PC-3 (cell line): ENCODE data around the gene OBSL1. TPM values are rescaled to one million over a fixed set of nuclear protein-coding genes. Genes with fewer than 3 reads are reported as not detected.

Source experiments
- ATAC-seq: fragments of 200-7000 bp; cut with Tn5 transposase; 2 replicates; pipeline ENCODE4 v1.9.1; 2020; ENCODE audit warnings: mild to moderate bottlenecking, moderate library complexity
- BruUV-seq: library from RNA; stranded (reverse); fragments of 400-500 nt; replicated peaks from 2 replicates; lab custom pipeline; 2021; lab: Mats Ljungman, UMichigan
- CTCF ChIA-PET: fragments of 300-600 bp; sonication (Branson Sonifier 250); formaldehyde crosslinking; loops from one replicate; lab custom pipeline; 2022; ENCODE audit warnings: antibody characterized with exemption; lab: Charles Lee
- POLR2A ChIA-PET: fragments of 300-600 bp; sonication (Branson Sonifier 250); formaldehyde crosslinking; loops from one replicate; lab custom pipeline; 2022; ENCODE audit warnings: antibody characterized with exemption; ENCODE audit not compliant: unreplicated experiment; lab: Charles Lee
- DNase-seq: peaks from one replicate; pipeline ENCODE4 v3.0.0-alpha.2; 2015
- H2AFZ ChIP-seq: fragments of 300-600 bp; sonication (generic); 2 replicates; pipeline ENCODE4 v1.6.0; 2016; ENCODE audit warnings: antibody characterized with exemption, low read length
- H3F3A ChIP-seq: fragments of 300-600 bp; sonication (generic); one replicate; pipeline ENCODE4 v1.6.0; 2017; ENCODE audit warnings: antibody characterized with exemption, low read length, control low read depth, mild to moderate bottlenecking; ENCODE audit not compliant: unreplicated experiment
- H3K27ac ChIP-seq: fragments of 300-600 bp; sonication (generic); 2 replicates; pipeline ENCODE4 v1.5.1; 2016; ENCODE audit warnings: mild to moderate bottlenecking, low read length
- H3K27me3 ChIP-seq: fragments of 300-600 bp; sonication (generic); 2 replicates; pipeline ENCODE4 v1.6.1; 2016; ENCODE audit warnings: low read length, mixed read lengths
- H3K36me3 ChIP-seq: fragments of 300-600 bp; sonication (generic); 2 replicates; pipeline ENCODE4 v1.6.1; 2016; ENCODE audit warnings: low read depth, mixed run types, low read length, mixed read lengths
- H3K4me1 ChIP-seq: fragments of 300-600 bp; sonication (generic); 2 replicates; pipeline ENCODE4 v1.5.1; 2016; ENCODE audit warnings: low read length; ENCODE audit not compliant: insufficient read depth
- H3K4me2 ChIP-seq: fragments of 300-600 bp; sonication (generic); 2 replicates; pipeline ENCODE4 v1.6.0; 2016; ENCODE audit warnings: low read length
- H3K4me3 ChIP-seq: fragments of 300-600 bp; sonication (generic); 2 replicates; pipeline ENCODE4 v1.5.1; 2016; ENCODE audit warnings: mild to moderate bottlenecking, low read length, mixed read lengths
- H3K79me2 ChIP-seq: fragments of 300-600 bp; sonication (generic); 2 replicates; pipeline ENCODE4 v1.6.1; 2017; ENCODE audit warnings: low read length, mixed read lengths
- H3K9ac ChIP-seq: fragments of 300-600 bp; sonication (generic); 2 replicates; pipeline ENCODE4 v1.6.0; 2016; ENCODE audit warnings: mild to moderate bottlenecking, low read length
- H3K9me2 ChIP-seq: fragments of 300-600 bp; sonication (generic); replicated peaks from 2 replicates; pipeline ENCODE4 v1.6.1; 2016; ENCODE audit warnings: mixed run types, low read length, mixed read lengths
- H3K9me3 ChIP-seq: fragments of 300-600 bp; sonication (generic); 2 replicates; pipeline ENCODE4 v1.6.1; 2016; ENCODE audit warnings: low read length, mixed read lengths
- H4K20me1 ChIP-seq: fragments of 300-600 bp; sonication (generic); 2 replicates; pipeline ENCODE4 v1.6.1; 2016; ENCODE audit warnings: low read length, mixed read lengths
- EZH2 ChIP-seq: fragments of 300-600 bp; sonication (generic); IDR thresholded peaks from one replicate; pipeline ENCODE4 v1.6.1; 2017; ENCODE audit warnings: antibody characterized with exemption, mild to moderate bottlenecking, low read length; ENCODE audit not compliant: unreplicated experiment
- EZH2phosphoT487 ChIP-seq: fragments of 300-600 bp; sonication (generic); IDR thresholded peaks from 2 replicates; pipeline ENCODE4 v1.6.1; 2018; ENCODE audit warnings: mild to moderate bottlenecking, antibody characterized with exemption, low read length, borderline replicate concordance
- intact Hi-C: fragments of 100-400 bp; cut with micrococcal nuclease; formaldehyde crosslinking; loops from 2 replicates; pipeline ENCODE4 v1.9.0; 2023
- total RNA-seq: library from RNA; depleted of rRNA; stranded (reverse); fragments of >200 nt; gene quantifications from 2 replicates; pipeline ENCODE4 v1.2.3, GENCODE V29; 2014
- TF ChIP-seq, protein P1 (sequence below): fragments of 300-600 bp; sonication (generic); conservative IDR thresholded peaks from 2 replicates; pipeline ENCODE4 v1.5.1; 2017; ENCODE audit warnings: antibody characterized with exemption, low read depth, mild to moderate bottlenecking, low read length

The OBSL1 gene
- total RNA-seq, 1 experiment from 2014 or later: 122 TPM

DNA sequence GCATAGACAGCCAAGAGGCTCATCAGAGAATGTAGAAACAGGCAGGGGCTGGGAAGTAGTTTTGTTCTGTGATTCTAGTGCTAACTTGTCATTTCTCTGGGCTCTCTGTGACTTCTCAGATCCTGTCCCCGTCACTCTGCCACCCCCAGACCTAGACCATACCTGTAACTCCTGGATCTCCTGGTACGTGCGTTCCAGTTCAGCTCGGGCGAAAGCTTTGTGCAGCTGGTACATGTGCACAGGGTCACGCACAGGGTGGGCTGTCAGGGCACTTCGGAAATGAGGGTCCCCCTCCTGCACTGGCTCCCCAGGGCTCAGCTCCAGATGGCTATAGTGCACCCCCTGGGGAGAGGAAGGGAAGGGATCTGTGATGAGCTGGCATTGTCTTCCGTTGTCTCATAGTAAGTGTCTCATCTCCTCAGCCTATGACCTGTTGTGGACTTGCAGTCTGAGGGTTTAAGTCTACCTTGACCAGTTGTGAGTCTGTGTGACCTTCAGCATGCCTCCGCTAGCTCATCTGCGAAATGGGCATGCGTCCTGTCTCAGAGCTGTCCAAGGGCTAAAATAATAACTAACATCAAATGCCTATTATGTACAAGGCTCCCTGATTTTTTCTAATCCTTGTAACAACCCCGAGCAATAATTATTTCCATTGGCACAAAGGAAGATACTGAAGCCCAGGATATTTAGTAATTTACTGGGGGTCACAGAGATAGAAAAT lies 30.4 kb downstream of the OBSL1 start:
- H3K4me2 ChIP-seq: peak overlapping the region; percentile 92; the same call in 1 of the 2 replicates
- no peak overlapping the region for H2AFZ ChIP-seq
- ChIA-PET POLR2A (no interaction called here), CTCF (interaction anchor here (0.5 to 1.0 kb wide), 2 partner anchors 148 to 681 kb away, joined by 3 to 10 read pairs; partner anchors contain the start of gene WNT6)
- peaks cover 14% of the 10 kb centered on the region for H3K79me2 ChIP-seq
- H3K4me1 ChIP-seq: peaks cover 7% of the 10 kb centered on the region; the same call in 1 of the 2 replicates
- H3K27me3 ChIP-seq: no peaks in the 10 kb centered on the region
- DNase-seq: no peak
- H4K20me1 ChIP-seq: no peaks in the 10 kb centered on the region
- no peak overlapping the region for H3K27ac ChIP-seq
- H3K9ac ChIP-seq: no peak overlapping the region
- H3K4me3 ChIP-seq: no peak overlapping the region
- H3K9me3 ChIP-seq: no peaks in the 10 kb centered on the region
- TF ChIP-seq EZH2 (no peak), EZH2phosphoT487 (no peak)
- TF ChIP-seq, protein P1, sequence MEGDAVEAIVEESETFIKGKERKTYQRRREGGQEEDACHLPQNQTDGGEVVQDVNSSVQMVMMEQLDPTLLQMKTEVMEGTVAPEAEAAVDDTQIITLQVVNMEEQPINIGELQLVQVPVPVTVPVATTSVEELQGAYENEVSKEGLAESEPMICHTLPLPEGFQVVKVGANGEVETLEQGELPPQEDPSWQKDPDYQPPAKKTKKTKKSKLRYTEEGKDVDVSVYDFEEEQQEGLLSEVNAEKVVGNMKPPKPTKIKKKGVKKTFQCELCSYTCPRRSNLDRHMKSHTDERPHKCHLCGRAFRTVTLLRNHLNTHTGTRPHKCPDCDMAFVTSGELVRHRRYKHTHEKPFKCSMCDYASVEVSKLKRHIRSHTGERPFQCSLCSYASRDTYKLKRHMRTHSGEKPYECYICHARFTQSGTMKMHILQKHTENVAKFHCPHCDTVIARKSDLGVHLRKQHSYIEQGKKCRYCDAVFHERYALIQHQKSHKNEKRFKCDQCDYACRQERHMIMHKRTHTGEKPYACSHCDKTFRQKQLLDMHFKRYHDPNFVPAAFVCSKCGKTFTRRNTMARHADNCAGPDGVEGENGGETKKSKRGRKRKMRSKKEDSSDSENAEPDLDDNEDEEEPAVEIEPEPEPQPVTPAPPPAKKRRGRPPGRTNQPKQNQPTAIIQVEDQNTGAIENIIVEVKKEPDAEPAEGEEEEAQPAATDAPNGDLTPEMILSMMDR: no peak
- no peaks in the 10 kb centered on the region for H3F3A ChIP-seq
- ATAC-seq: no peak
- intact Hi-C loops: no loop called here
- H3K36me3 ChIP-seq: peaks cover 13% of the 10 kb centered on the region
- H3K9me2 ChIP-seq: no peaks in the 10 kb centered on the region
- BruUV-seq: no TSS peak

DNA sequence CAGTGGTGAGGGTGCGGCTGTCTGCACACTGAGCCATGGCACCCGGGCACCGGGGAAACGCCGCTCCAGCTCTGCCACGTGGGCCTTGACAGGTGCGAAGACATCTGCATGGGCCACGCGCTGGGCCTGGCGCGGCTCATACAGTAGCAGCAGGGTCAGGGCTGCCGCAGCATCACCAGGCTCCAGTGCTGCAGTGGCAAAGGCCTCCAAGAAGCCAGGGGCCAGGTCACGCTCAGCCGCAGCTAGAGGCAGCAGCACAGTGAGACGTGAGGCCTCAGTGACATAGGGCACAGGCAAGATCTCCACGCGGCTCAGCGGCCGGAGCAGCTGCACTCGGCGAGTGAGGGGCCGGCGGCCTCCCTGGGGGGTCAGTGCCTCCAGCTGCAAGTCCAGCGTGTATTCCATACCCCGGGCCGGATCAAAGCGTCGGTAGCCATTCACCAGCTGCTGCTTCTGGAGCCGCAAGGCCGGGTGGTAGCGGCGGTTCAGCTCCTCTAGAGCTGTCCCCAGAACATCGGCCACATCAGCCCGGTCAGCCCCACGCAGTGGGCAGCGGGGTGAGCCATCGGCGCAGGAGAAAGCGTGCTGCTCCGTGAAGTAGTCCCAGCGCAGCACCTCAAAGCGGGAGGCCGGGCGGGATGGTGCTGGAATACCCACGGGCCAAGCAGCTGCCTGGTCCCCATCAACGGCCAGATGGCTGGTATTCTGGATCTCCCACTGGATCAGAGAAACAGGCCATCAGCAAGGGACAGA lies 31.2 kb downstream of the OBSL1 start:
- no TSS peak for BruUV-seq
- H2AFZ ChIP-seq: no peak overlapping the region
- no peaks in the 10 kb centered on the region for H3K27me3 ChIP-seq
- DNase-seq (no peak), ATAC-seq (no peak)
- H3F3A ChIP-seq: no peaks in the 10 kb centered on the region
- POLR2A ChIA-PET: no interaction called here
- no peaks in the 10 kb centered on the region for H3K9me3 ChIP-seq
- H3K9ac ChIP-seq: no peak overlapping the region
- H3K9me2 ChIP-seq: no peaks in the 10 kb centered on the region
- H3K36me3 ChIP-seq: peaks cover 13% of the 10 kb centered on the region
- TF ChIP-seq, protein P1: no peak
- no peak for TF ChIP-seq EZH2
- TF ChIP-seq EZH2phosphoT487: no peak
- CTCF ChIA-PET: interaction anchor here (0.5 kb wide), 1 partner anchor 10 kb away, joined by 3 read pairs; no protein-coding TSS in a partner anchor
- intact Hi-C loops: no loop called here
- H3K79me2 ChIP-seq: peaks cover 14% of the 10 kb centered on the region
- H3K4me1 ChIP-seq: peaks cover 7% of the 10 kb centered on the region; the same call in 1 of the 2 replicates
- H4K20me1 ChIP-seq: no peaks in the 10 kb centered on the region
- H3K4me2 ChIP-seq: no peak overlapping the region
- H3K4me3 ChIP-seq: no peak overlapping the region
- H3K27ac ChIP-seq: no peak overlapping the region
